ENCODE measurements around the gene RASSF7. TPM values are rescaled to one million over a fixed set of nuclear protein-coding genes. Genes with fewer than 3 reads are reported as not detected.

The RASSF7 gene
- 0.34 and 2.0 TPM in 2 replicates for total RNA-seq

GRCh38 chr11:560305-561147 lies at the start of gene RASSF7, which contains the start of gene LMNTD2:
Gene RASSF7, plus strand, starts transcription at chr11:560970. Its CDS starts 799 bp downstream, at chr11:561769.
Gene LMNTD2, minus strand, starts transcription at chr11:560738. Its CDS starts 22 bp downstream, at chr11:560716.

DNA sequence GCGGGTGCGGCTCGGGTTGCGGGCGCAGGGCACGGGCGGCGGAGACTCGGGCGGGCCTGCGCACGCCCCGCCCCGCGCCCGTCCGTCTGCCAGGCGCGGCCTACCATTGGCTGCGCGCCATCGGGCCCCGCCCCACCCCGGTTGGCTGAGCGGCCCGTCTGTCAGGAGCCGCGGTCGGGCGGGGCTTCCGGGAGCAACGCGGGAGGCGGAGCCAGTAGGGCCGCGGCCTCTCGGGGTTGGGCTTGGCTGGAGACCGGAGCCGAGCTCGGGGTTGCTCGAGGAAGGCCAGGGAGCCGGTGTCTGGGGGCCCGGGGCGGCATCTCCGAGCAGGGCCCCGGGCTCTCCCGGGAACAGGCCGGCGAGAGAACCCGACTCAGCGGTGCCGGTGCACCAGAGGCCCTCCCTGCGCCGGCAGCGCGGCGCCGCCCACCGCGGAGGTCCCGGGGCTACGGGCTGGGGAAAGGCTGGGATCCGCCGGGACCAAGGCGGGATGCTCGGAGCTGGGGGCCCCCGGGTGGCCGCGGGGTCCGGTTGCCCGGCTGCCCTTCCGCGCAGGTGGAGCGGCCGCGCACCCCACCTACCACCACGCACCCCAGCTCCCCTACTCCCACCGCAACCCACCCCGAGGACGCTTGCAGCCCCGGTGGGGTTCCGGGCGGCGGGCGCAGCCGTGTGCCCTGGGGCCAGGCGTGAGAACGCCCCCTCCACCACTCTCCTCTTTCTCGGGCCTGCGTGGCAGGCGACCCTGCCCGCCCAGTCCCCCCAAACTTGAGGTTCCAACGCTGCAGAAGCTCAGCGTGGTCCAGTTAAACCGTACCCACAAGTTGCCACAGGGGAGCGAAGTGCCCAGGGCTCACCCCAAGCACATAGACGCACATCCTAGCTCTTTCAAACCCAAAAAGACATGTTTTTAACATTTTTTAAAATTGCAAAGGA lies 25.0 kb upstream of the RASSF7 start, which contains the start of gene HRAS:
TSS of gene HRAS (minus strand) at position 58 of the 936 bp plus-strand sequence.

GRCh38 chr11:536841-537621 lies 23.7 kb upstream of the RASSF7 start, which contains the start of gene LRRC56:
Gene LRRC56, plus strand, starts transcription at chr11:537527. Its CDS starts 3,158 bp downstream, at chr11:540685.

GRCh38 chr11:575996-576768 lies 15.4 kb downstream of the RASSF7 start, which contains the start of gene PHRF1:
Gene PHRF1, plus strand, starts transcription at chr11:576470. Its CDS starts 5,043 bp downstream, at chr11:581513.

Other genes starting within 250 kb of the RASSF7 start
- 20.1 and 20.8 TPM in 2 replicates for gene IFITM1, start 246.9 kb upstream of the RASSF7 start, total RNA-seq
- 32.5 and 56.2 TPM in 2 replicates for gene IFITM3, start 240.1 kb upstream of the RASSF7 start, total RNA-seq
- gene B4GALNT4, start 191.5 kb upstream of the RASSF7 start, total RNA-seq, result 4.5 and 4.9 TPM in 2 replicates
- 1.5 and 3.2 TPM in 2 replicates for gene PKP3, start 166.8 kb upstream of the RASSF7 start, total RNA-seq
- gene SIGIRR, start 146.0 kb upstream of the RASSF7 start, total RNA-seq, result 9.3 and 16.5 TPM in 2 replicates
- under 0.01 TPM in 1 of 2 replicates, not detected in the other for gene ANO9, start 119.0 kb upstream of the RASSF7 start, total RNA-seq
- gene PTDSS2, start 110.7 kb upstream of the RASSF7 start, total RNA-seq, result 34.9 and 37.8 TPM in 2 replicates
- 385 and 511 TPM in 2 replicates for gene RNH1, start 53.7 kb upstream of the RASSF7 start, total RNA-seq
- 68.8 and 70.8 TPM in 2 replicates for gene HRAS, start 25.4 kb upstream of the RASSF7 start, total RNA-seq
- 0.95 and 1.0 TPM in 2 replicates for gene LRRC56, start 23.4 kb upstream of the RASSF7 start, total RNA-seq
- gene LMNTD2, start 232 bp upstream of the RASSF7 start, total RNA-seq, result 0.47 TPM in 1 of 2 replicates, not detected in the other
- gene PHRF1, start 15.5 kb downstream of the RASSF7 start, total RNA-seq, result 17.9 and 18.0 TPM in 2 replicates
- 4.9 and 5.8 TPM in 2 replicates for gene IRF7, start 55.0 kb downstream of the RASSF7 start, total RNA-seq
- gene CDHR5, start 64.0 kb downstream of the RASSF7 start, total RNA-seq, result not detected in 2 replicates
- gene SCT, start 66.2 kb downstream of the RASSF7 start, total RNA-seq, result 0.43 and 0.47 TPM in 2 replicates
- under 0.01 TPM in 1 of 2 replicates, not detected in the other for gene DRD4, start 76.3 kb downstream of the RASSF7 start, total RNA-seq
- gene DEAF1, start 134.3 kb downstream of the RASSF7 start, total RNA-seq, result 28.7 and 43.7 TPM in 2 replicates
- 3.8 and 5.8 TPM in 2 replicates for gene TMEM80, start 134.8 kb downstream of the RASSF7 start, total RNA-seq
- gene EPS8L2, start 145.3 kb downstream of the RASSF7 start, total RNA-seq, result 64.5 and 88.6 TPM in 2 replicates
- gene TALDO1, start 186.5 kb downstream of the RASSF7 start, total RNA-seq, result 127 and 174 TPM in 2 replicates
- 20.5 and 20.8 TPM in 2 replicates for gene GATD1, start 216.5 kb downstream of the RASSF7 start, total RNA-seq
- gene CEND1, start 229.1 kb downstream of the RASSF7 start, total RNA-seq, result 0.69 and 2.0 TPM in 2 replicates
- gene SLC25A22, start 237.3 kb downstream of the RASSF7 start, total RNA-seq, result 11.8 and 12.5 TPM in 2 replicates
- gene PIDD1, start 244.3 kb downstream of the RASSF7 start, total RNA-seq, result 7.1 and 9.9 TPM in 2 replicates
- 334 and 584 TPM in 2 replicates for gene RPLP2, start 249.0 kb downstream of the RASSF7 start, total RNA-seq